ENCODE results near the gene ZNF793. TPM values are rescaled to one million over a fixed set of nuclear protein-coding genes. Genes with fewer than 3 reads are reported as not detected.

Gene ZNF793
- total RNA-seq, 4 donors from 2014 or later: 2.4 to 21.3 (median 8.6) TPM

DNA sequence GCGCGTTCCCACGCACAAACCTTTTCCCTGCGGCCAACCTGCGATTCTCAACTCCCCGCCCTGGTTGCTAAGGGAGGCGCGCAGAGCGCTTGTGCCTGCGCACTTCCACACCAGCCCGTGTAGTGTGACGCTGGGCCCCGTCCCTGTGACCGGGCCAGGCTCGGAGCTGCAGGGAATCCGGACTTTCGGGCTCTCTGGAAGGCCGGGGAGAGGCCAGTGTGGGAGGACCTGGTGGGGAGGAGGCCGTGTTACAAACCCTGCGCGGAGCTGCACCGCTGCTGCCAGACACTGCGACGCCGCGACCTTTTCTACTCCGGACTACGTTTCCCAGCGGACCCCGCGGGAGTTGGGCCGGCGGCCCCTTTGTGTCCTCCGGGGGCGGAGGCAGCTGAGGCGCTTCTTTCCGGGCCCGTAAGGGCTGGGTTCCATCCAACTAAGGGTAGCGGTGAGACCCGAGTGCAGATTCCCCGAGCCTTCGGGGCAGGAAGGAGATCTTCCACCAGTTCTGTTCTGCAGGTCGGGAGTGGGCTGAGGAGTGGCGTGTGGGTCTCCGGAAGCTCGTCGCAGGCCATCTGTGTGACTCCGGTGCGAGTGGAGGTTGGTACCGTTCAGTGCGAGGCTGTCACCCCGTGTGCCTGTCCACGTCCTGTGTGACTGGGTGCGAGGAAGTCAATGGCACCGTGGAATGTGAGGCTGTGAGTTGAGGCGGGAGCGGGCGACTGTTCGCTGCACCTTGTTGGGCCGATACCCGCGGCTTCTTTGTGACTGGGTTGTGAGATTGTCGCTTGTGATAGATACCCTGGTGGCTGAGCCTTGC lies 37.6 kb upstream of the ZNF793 start, which contains the start of gene ZNF570:
Gene ZNF570 (plus strand): TSS at position 396 of the 817 bp plus-strand sequence. CDS start 999 bp downstream, outside the sequence.
- intact Hi-C loops (cut with DNase I; ENCODE audit: low total_unique reads): no loop called here
- Histone ChIP-seq H3K4me1 (no peaks in the 10 kb centered on the region), H3K4me3 (peak within 1 kb of the TSS; percentile 63 to 72), H3K27me3 (no peaks in the 10 kb centered on the region), H3K27ac (peak within 1 kb of the TSS; percentile 83 to 88), H3K9me3 (no peaks in the 10 kb centered on the region), H3K36me3 (no peaks in the 10 kb centered on the region)
- DNase-seq: peak; percentile 84 to 88
- TF ChIP-seq, protein P1, sequence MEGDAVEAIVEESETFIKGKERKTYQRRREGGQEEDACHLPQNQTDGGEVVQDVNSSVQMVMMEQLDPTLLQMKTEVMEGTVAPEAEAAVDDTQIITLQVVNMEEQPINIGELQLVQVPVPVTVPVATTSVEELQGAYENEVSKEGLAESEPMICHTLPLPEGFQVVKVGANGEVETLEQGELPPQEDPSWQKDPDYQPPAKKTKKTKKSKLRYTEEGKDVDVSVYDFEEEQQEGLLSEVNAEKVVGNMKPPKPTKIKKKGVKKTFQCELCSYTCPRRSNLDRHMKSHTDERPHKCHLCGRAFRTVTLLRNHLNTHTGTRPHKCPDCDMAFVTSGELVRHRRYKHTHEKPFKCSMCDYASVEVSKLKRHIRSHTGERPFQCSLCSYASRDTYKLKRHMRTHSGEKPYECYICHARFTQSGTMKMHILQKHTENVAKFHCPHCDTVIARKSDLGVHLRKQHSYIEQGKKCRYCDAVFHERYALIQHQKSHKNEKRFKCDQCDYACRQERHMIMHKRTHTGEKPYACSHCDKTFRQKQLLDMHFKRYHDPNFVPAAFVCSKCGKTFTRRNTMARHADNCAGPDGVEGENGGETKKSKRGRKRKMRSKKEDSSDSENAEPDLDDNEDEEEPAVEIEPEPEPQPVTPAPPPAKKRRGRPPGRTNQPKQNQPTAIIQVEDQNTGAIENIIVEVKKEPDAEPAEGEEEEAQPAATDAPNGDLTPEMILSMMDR (IDR thresholded peaks at IDR 0.05): no peak
- peak; percentile 56 to 67 for TF ChIP-seq POLR2A (IDR thresholded peaks at IDR 0.05)

DNA sequence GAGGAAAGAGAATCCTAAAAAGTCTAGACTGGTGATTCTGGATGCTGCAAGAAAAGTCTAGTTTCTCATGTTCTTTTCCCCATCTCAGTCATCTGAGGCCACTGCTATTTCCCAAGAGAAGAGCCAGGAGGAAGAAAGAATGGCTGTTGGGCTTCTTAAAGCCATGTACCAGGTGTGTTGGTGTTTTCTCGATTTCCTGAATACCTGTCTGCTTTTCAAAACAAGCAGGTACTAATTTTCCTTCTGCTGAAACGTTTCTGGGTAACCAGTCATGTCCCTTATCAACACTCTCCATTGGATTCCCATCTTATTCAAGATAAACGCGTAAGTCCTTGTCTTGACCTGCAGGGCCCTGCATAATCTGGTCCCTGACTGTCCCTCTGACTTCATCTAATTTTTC lies 36.5 kb upstream of the ZNF793 start:
- Histone ChIP-seq H3K4me3 (peak overlapping the region in 1 of 2 donors; percentile 63), H3K27ac (no peak overlapping the region), H3K4me1 (no peaks in the 10 kb centered on the region), H3K36me3 (no peaks in the 10 kb centered on the region), H3K27me3 (no peaks in the 10 kb centered on the region), H3K9me3 (peaks cover 0 to 4% of the 10 kb centered on the region in 2 donors)
- no peak for DNase-seq
- intact Hi-C loops (cut with DNase I; ENCODE audit: low total_unique reads): no loop called here
- TF ChIP-seq, protein P1 (IDR thresholded peaks at IDR 0.05): no peak
- no peak for TF ChIP-seq POLR2A (IDR thresholded peaks at IDR 0.05)

DNA sequence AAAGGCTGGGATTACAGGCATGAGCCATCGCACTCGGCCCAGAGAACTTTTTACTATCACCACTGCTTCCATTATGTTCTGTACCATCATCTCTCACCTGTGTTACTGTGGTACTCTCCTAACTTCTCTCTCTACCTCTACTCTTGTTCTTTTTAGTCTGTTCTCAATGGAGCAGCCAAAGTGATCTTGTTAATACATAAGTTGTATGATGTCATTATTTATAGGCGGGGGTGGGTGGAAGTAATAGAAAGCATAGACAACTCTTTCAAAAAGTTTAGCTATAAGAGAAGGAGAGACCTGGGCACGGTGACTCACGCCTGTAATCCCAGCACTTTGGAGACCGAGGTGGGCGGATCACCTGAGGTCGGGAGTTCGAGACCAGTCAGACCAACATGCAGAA lies 34.6 kb upstream of the ZNF793 start:
- Histone ChIP-seq H3K27me3 (no peaks in the 10 kb centered on the region), H3K4me3 (no peak overlapping the region), H3K9me3 (peaks cover 0 to 7% of the 10 kb centered on the region in 2 donors), H3K4me1 (no peaks in the 10 kb centered on the region), H3K36me3 (no peaks in the 10 kb centered on the region), H3K27ac (no peak overlapping the region)
- no peak for DNase-seq
- intact Hi-C loops (cut with DNase I; ENCODE audit: low total_unique reads): no loop called here
- TF ChIP-seq, protein P1 (IDR thresholded peaks at IDR 0.05): no peak
- no peak for TF ChIP-seq POLR2A (IDR thresholded peaks at IDR 0.05)

DNA sequence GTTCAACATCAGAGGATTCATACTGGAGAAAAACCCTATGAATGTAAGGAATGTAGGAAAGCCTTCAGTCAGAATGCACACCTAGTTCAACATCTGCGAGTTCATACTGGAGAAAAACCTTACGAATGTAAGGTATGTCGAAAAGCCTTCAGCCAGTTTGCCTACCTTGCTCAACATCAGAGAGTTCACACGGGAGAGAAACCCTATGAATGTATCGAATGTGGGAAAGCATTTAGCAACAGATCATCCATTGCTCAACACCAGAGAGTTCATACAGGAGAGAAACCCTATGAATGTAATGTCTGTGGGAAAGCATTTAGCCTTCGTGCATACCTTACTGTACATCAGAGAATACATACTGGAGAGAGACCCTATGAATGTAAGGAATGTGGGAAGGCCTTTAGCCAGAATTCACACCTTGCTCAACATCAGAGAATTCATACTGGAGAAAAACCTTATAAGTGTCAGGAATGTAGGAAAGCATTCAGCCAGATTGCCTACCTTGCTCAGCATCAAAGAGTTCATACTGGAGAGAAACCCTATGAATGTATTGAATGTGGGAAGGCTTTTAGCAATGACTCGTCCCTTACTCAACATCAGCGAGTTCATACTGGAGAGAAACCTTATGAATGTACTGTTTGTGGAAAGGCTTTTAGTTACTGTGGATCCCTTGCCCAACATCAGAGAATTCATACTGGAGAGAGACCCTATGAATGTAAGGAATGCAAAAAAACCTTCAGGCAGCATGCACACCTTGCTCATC lies 22.2 kb upstream of the ZNF793 start:
- Histone ChIP-seq H3K27me3 (no peaks in the 10 kb centered on the region), H3K4me3 (no peak overlapping the region), H3K27ac (no peak overlapping the region), H3K4me1 (no peaks in the 10 kb centered on the region), H3K36me3 (no peaks in the 10 kb centered on the region), H3K9me3 (peaks cover 8 to 92% of the 10 kb centered on the region in 2 donors)
- no peak for DNase-seq
- no peak for TF ChIP-seq POLR2A (IDR thresholded peaks at IDR 0.05)
- TF ChIP-seq, protein P1 (IDR thresholded peaks at IDR 0.05): no peak
- intact Hi-C loops (cut with DNase I; ENCODE audit: low total_unique reads): no loop called here

DNA sequence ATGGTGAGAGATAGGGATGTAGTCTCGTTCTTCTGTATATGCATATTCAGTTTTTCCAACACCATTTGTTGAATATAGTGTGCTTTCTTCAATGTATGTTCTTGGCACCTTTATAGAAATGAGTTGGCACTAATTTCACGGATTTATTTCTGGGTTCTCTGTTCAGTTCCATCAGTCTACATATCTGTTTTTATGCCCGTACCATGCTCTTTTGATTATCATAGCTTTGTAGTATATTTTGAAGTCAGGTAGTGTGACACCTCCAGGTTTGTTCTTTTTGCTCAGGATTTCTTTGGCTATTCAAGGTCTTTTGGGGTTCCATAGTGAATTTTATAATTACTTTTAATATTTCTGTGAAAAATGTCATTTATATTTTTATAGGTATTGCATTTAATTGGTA lies 14.5 kb upstream of the ZNF793 start:
- Histone ChIP-seq H3K36me3 (no peaks in the 10 kb centered on the region), H3K4me1 (no peaks in the 10 kb centered on the region), H3K27ac (no peak overlapping the region), H3K9me3 (peaks cover 0 to 27% of the 10 kb centered on the region in 2 donors), H3K27me3 (no peaks in the 10 kb centered on the region), H3K4me3 (no peak overlapping the region)
- DNase-seq: no peak
- intact Hi-C loops (cut with DNase I; ENCODE audit: low total_unique reads): no loop called here
- TF ChIP-seq POLR2A (IDR thresholded peaks at IDR 0.05): no peak
- TF ChIP-seq, protein P1 (IDR thresholded peaks at IDR 0.05): no peak
